WI38 (cell line): ENCODE data around the gene ZSCAN31.

Source experiments
- H3K4me3 ChIP-seq: 2 replicates; pipeline ENCODE4 v1.5.1; 2011; ENCODE audit warnings: low read depth, mild to moderate bottlenecking, control low read depth, low read length
- CTCF ChIP-seq: IDR thresholded peaks from 2 replicates; pipeline ENCODE4 v1.5.1; 2012; ENCODE audit warnings: low read depth, mild to moderate bottlenecking, control low read depth, low read length

Gene ZSCAN31

GRCh38 chr6:28335564-28336283, at the start of gene ZSCAN31:
Gene ZSCAN31, minus strand, starts transcription at chr6:28336148. Its CDS starts 6,465 bp downstream, at chr6:28329683.
- TF ChIP-seq CTCF, result no peak
- peak within 1 kb of the TSS; percentile 69 for H3K4me3 ChIP-seq

GRCh38 chr6:28384143-28384533, 48.2 kb upstream of the ZSCAN31 start:
- no peak overlapping the region for H3K4me3 ChIP-seq
- TF ChIP-seq CTCF, result no peak

GRCh38 chr6:28383235-28384142, 47.5 kb upstream of the ZSCAN31 start:
- peak overlapping the region; percentile 54 for H3K4me3 ChIP-seq

GRCh38 chr6:28380381-28380780, 44.4 kb upstream of the ZSCAN31 start:
- no peak for TF ChIP-seq CTCF
- H3K4me3 ChIP-seq, result no peak overlapping the region

More at GRCh38 chr6:28383235-28384142, 47.5 kb upstream of the ZSCAN31 start:
- TF ChIP-seq CTCF, result 0 out of 2 replicates have a peak, but pooled peaks have one; percentile 33

- no peak for TF ChIP-seq CTCF
- no peak overlapping the region for H3K4me3 ChIP-seq
Measured at GRCh38 chr6:28378644-28379043, 42.7 kb upstream of the ZSCAN31 start.

GRCh38 chr6:28377879-28378278, 41.9 kb upstream of the ZSCAN31 start:
- no peak for TF ChIP-seq CTCF
- H3K4me3 ChIP-seq, result no peak overlapping the region

- no peak for TF ChIP-seq CTCF
- H3K4me3 ChIP-seq, result no peak overlapping the region
Measured at GRCh38 chr6:28373925-28374324, 38.0 kb upstream of the ZSCAN31 start.
